HepG2 (cell line): ENCODE results near the gene NDE1. TPM values are rescaled to one million over a fixed set of nuclear protein-coding genes. Genes with fewer than 3 reads are reported as not detected.
A peak's percentile ranks its signal among the peaks of the same experiment; 100 is the strongest.

Source experiments
- ATF6 ChIP-seq: sonication (generic); formaldehyde crosslinking; conservative IDR thresholded peaks from 2 replicates; pipeline ENCODE4 v1.4.0; 2020; ENCODE audit warnings: missing genetic modification reagents
- HMG20A ChIP-seq: IDR thresholded peaks from 2 replicates; pipeline ENCODE4 v1.6.1; 2016; ENCODE audit warnings: borderline replicate concordance
- HNF1B ChIP-seq: sonication (generic); formaldehyde crosslinking; IDR thresholded peaks from 2 replicates; pipeline ENCODE4 v1.5.1; 2020; ENCODE audit warnings: mild to moderate bottlenecking, moderate library complexity, missing genetic modification reagents
- IKZF1 ChIP-seq: fragments of 450-650 bp; IDR thresholded peaks from 2 replicates; pipeline ENCODE4 v1.7.1; 2016
- JUND ChIP-seq: sonication (generic); formaldehyde crosslinking; IDR thresholded peaks from 2 replicates; pipeline ENCODE4 v1.8.0; 2022; ENCODE audit warnings: mild to moderate bottlenecking, missing genetic modification reagents
- KMT2A ChIP-seq: sonication (generic); formaldehyde crosslinking; IDR thresholded peaks from 2 replicates; pipeline ENCODE4 v1.4.0; 2020; ENCODE audit warnings: missing genetic modification reagents
- PAXIP1 ChIP-seq: sonication (generic); formaldehyde crosslinking; conservative IDR thresholded peaks from 2 replicates; pipeline ENCODE4 v1.4.0; 2020; ENCODE audit warnings: mild to moderate bottlenecking, missing genetic modification reagents, moderate library complexity
- PRPF4 ChIP-seq: fragments of 200-400 bp; formaldehyde crosslinking; IDR thresholded peaks from 2 replicates; pipeline ENCODE4 v1.6.1; 2016; ENCODE audit warnings: low read length, low read depth; ENCODE audit not compliant: poor library complexity, severe bottlenecking
- REST ChIP-seq, 2 experiments: IDR thresholded peaks; 2 replicates each; pipeline ENCODE4 v1.6.1; 2011 to 2012; ENCODE audit warnings: low read length in 2 of 2, borderline replicate concordance in 1 of 2, low read depth in 1 of 2, mild to moderate bottlenecking in 1 of 2, moderate library complexity in 1 of 2
- SCMH1 ChIP-seq: sonication (generic); formaldehyde crosslinking; IDR thresholded peaks from 2 replicates; pipeline ENCODE4 v1.9.0; 2021; ENCODE audit warnings: missing genetic modification reagents, mild to moderate bottlenecking, borderline replicate concordance
- TEAD3 ChIP-seq: optimal IDR thresholded peaks from 2 replicates; pipeline ENCODE3; 2016; ENCODE audit warnings: borderline replicate concordance
- ZMAT3 ChIP-seq: sonication (generic); formaldehyde crosslinking; conservative IDR thresholded peaks from 2 replicates; pipeline ENCODE4 v1.7.0; 2021; ENCODE audit warnings: missing genetic modification reagents
- ZNF17 ChIP-seq: sonication (generic); formaldehyde crosslinking; IDR thresholded peaks from 2 replicates; pipeline ENCODE4 v1.5.0; 2020; ENCODE audit warnings: mild to moderate bottlenecking, missing genetic modification reagents
- ZNF383 ChIP-seq: sonication (generic); formaldehyde crosslinking; IDR thresholded peaks from 2 replicates; pipeline ENCODE4 v1.4.0; 2020; ENCODE audit warnings: missing genetic modification reagents, mild to moderate bottlenecking, borderline replicate concordance
- ZNF501 ChIP-seq: sonication (generic); formaldehyde crosslinking; IDR thresholded peaks from 2 replicates; pipeline ENCODE4 v1.5.1; 2020; ENCODE audit warnings: mild to moderate bottlenecking, moderate library complexity, missing genetic modification reagents
- polyA plus RNA-seq, 8 experiments: library from polyadenylated mRNA; depleted of rRNA in 3 of 8; stranded (reverse) in 7 of 8; unstranded in 1 of 8; fragments of >200 nt; fragmentation: Illumina TruSeq in 4 of 8; extraction: Trizol in 4 of 8; gene quantifications; 2 replicates each; pipeline versions ENCODE4 v1.2.1 to v1.2.3, GENCODE V29; 2011 to 2016; ENCODE audit warnings: low read depth in 4 of 8, missing spikeins in 1 of 8, mixed read lengths in 1 of 8; ENCODE audit not compliant: insufficient read depth in 1 of 8
- total RNA-seq, 5 experiments: library from RNA; depleted of rRNA; stranded (reverse); fragments of >200 nt; fragmentation: Illumina TruSeq; extraction: Trizol; gene quantifications; 2 replicates each; pipeline ENCODE4 v1.2.3, GENCODE V29; 2016; ENCODE audit warnings: low read depth in 1 of 5
- TF ChIP-seq, protein P1 (sequence below): sonication (generic); formaldehyde crosslinking; IDR thresholded peaks from 2 replicates; pipeline ENCODE4 v1.5.0; 2020; ENCODE audit warnings: missing genetic modification reagents
- TF ChIP-seq, protein P2 (sequence below): IDR thresholded peaks from 2 replicates; pipeline ENCODE4 v1.6.1; 2018; ENCODE audit warnings: missing genetic modification reagents

The NDE1 gene
- total and polyA plus RNA-seq, 2 of the 13 experiments (the other 11 are each of a cell fraction or from before 2014, with no cell fraction given), result 40.9 to 72.5 TPM

- TF ChIP-seq ATF6 (CRISPR knock-in tag) (no peak), HNF1B (CRISPR knock-in tag) (peak; percentile 45; the same call in 1 of the 2 replicates), HMG20A (CRISPR knock-in tag) (no peak), IKZF1 (no peak), ZNF17 (CRISPR knock-in tag) (no peak), TEAD3 (CRISPR knock-in tag) (peak; percentile 34), PRPF4 (no peak), ZNF501 (CRISPR knock-in tag) (no peak), ZMAT3 (no peak), SCMH1 (CRISPR knock-in tag) (no peak), JUND (no peak), ZNF383 (CRISPR knock-in tag) (no peak), PAXIP1 (CRISPR knock-in tag) (no peak), REST (IDR thresholded peaks at IDR 0.05; ENCODE audit: borderline replicate concordance in 1 of 2, low read depth in 1 of 2, low read length in 2 of 2) (no peak), KMT2A (CRISPR knock-in tag) (no peak)
- TF ChIP-seq, protein P1, sequence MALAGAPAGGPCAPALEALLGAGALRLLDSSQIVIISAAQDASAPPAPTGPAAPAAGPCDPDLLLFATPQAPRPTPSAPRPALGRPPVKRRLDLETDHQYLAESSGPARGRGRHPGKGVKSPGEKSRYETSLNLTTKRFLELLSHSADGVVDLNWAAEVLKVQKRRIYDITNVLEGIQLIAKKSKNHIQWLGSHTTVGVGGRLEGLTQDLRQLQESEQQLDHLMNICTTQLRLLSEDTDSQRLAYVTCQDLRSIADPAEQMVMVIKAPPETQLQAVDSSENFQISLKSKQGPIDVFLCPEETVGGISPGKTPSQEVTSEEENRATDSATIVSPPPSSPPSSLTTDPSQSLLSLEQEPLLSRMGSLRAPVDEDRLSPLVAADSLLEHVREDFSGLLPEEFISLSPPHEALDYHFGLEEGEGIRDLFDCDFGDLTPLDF (CRISPR knock-in tag), result no peak
- TF ChIP-seq, protein P2, sequence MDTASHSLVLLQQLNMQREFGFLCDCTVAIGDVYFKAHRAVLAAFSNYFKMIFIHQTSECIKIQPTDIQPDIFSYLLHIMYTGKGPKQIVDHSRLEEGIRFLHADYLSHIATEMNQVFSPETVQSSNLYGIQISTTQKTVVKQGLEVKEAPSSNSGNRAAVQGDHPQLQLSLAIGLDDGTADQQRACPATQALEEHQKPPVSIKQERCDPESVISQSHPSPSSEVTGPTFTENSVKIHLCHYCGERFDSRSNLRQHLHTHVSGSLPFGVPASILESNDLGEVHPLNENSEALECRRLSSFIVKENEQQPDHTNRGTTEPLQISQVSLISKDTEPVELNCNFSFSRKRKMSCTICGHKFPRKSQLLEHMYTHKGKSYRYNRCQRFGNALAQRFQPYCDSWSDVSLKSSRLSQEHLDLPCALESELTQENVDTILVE, result peak; percentile 58; the same call in 1 of the 2 replicates
Observed at GRCh38 chr16:15682105-15682570, 32.1 kb downstream of the NDE1 start (continued).
